Neuronal stem cell (in vitro differentiated cells): ENCODE data around the gene APCDD1.

Experiments used
- DNase-seq: peaks from one replicate; pipeline ENCODE4 v3.0.0-alpha.2; 2013; ENCODE audit warnings: low spot score
- H2AFZ ChIP-seq: one replicate; pipeline ENCODE4 v1.6.1; 2013; ENCODE audit warnings: mild to moderate bottlenecking, low read length, inconsistent platforms
- H2AK5ac ChIP-seq: 2 replicates; pipeline ENCODE4 v1.6.1; 2013; ENCODE audit warnings: low read depth, mild to moderate bottlenecking, inconsistent platforms, low read length, moderate library complexity, mixed read lengths
- H2BK120ac ChIP-seq: 2 replicates; pipeline ENCODE4 v1.6.1; 2013; ENCODE audit warnings: low read depth, mild to moderate bottlenecking, inconsistent platforms, low read length, moderate library complexity, mixed read lengths
- H2BK12ac ChIP-seq: one replicate; pipeline ENCODE4 v1.6.1; 2013; ENCODE audit warnings: low read length, inconsistent platforms
- H2BK15ac ChIP-seq: 2 replicates; pipeline ENCODE4 v1.6.1; 2013; ENCODE audit warnings: mild to moderate bottlenecking, low read length, inconsistent platforms, mixed read lengths
- H2BK5ac ChIP-seq: one replicate; pipeline ENCODE4 v1.6.1; 2013; ENCODE audit warnings: inconsistent platforms, mild to moderate bottlenecking, low read length, moderate library complexity
- H3K14ac ChIP-seq: one replicate; pipeline ENCODE4 v1.6.1; 2013; ENCODE audit warnings: low read length, inconsistent platforms
- H3K18ac ChIP-seq: 2 replicates; pipeline ENCODE4 v1.6.1; 2013; ENCODE audit warnings: low read length, inconsistent platforms
- H3K23ac ChIP-seq: 2 replicates; pipeline ENCODE4 v1.6.1; 2013; ENCODE audit warnings: low read depth, mild to moderate bottlenecking, mixed read lengths, low read length, inconsistent platforms; ENCODE audit not compliant: poor library complexity
- H3K27ac ChIP-seq: replicated peaks from 3 replicates; pipeline ENCODE4 v1.5.1; 2013; ENCODE audit warnings: low read length, inconsistent platforms
- H3K27me3 ChIP-seq, 3 experiments: 2 replicates each; pipeline ENCODE4 v1.6.1; 2013; ENCODE audit warnings: low read length in 3 of 3, mild to moderate bottlenecking in 2 of 3, inconsistent platforms in 1 of 3, low read depth in 1 of 3, mixed read lengths in 1 of 3, moderate library complexity in 1 of 3; ENCODE audit not compliant: control insufficient read depth in 3 of 3, insufficient read depth in 3 of 3
- H3K36me3 ChIP-seq, 2 donors: replicated peaks in 1 of 2; 2 replicates each; pipeline ENCODE4 v1.6.1; 2013; ENCODE audit warnings: low read length in 2 of 2; ENCODE audit not compliant: control insufficient read depth in 2 of 2, insufficient read depth in 2 of 2
- H3K4ac ChIP-seq: 2 replicates; pipeline ENCODE4 v1.6.1; 2013; ENCODE audit warnings: inconsistent platforms, mild to moderate bottlenecking, low read length, moderate library complexity
- H3K4me1 ChIP-seq, 2 donors: 1 replicate in 1 of 2; 2 replicates in 1 of 2; pipeline ENCODE4 v1.6.1; 2013; ENCODE audit warnings: low read length in 2 of 2, low read depth in 1 of 2; ENCODE audit not compliant: control insufficient read depth in 2 of 2, insufficient read depth in 1 of 2
- H3K4me2 ChIP-seq: one replicate; pipeline ENCODE4 v1.6.1; 2013; ENCODE audit warnings: mild to moderate bottlenecking, low read length, inconsistent platforms; ENCODE audit not compliant: insufficient read depth, poor library complexity, severe bottlenecking
- H3K4me3 ChIP-seq, 2 donors: 2 replicates each; pipeline ENCODE4 v1.5.1; 2013; ENCODE audit warnings: low read length in 2 of 2, mild to moderate bottlenecking in 2 of 2, inconsistent platforms in 1 of 2, moderate library complexity in 1 of 2
- H3K79me1 ChIP-seq: one replicate; pipeline ENCODE4 v1.6.1; 2013; ENCODE audit warnings: low read depth, mild to moderate bottlenecking, inconsistent platforms, low read length, moderate library complexity
- H3K9ac ChIP-seq: one replicate; pipeline ENCODE4 v1.6.1; 2013; ENCODE audit warnings: mild to moderate bottlenecking, low read depth, low read length, inconsistent platforms; ENCODE audit not compliant: poor library complexity
- H3K9me3 ChIP-seq, 2 donors: replicated peaks in 1 of 2; 2 replicates each; pipeline versions ENCODE3 to v1.6.1; 2013; ENCODE audit warnings: low read length in 2 of 2, mild to moderate bottlenecking in 2 of 2, inconsistent platforms in 1 of 2, low read depth in 1 of 2, mixed read lengths in 1 of 2, moderate library complexity in 1 of 2; ENCODE audit not compliant: control insufficient read depth in 2 of 2, insufficient read depth in 1 of 2
- H4K8ac ChIP-seq: one replicate; pipeline ENCODE4 v1.6.1; 2013; ENCODE audit warnings: low read depth, mild to moderate bottlenecking, inconsistent platforms, low read length, moderate library complexity
- H4K91ac ChIP-seq: one replicate; pipeline ENCODE4 v1.6.1; 2013; ENCODE audit warnings: low read length, low read depth, mild to moderate bottlenecking, inconsistent platforms; ENCODE audit not compliant: poor library complexity
- WGBS, 2 donors: extraction: QIAGEN DNeasy Blood & Tissue Kit; methylation state at CpG; one replicate each; pipeline ENCODE4 v1.1.7; 2013; ENCODE audit warnings: missing lambda C conversion rate in 2 of 2, mixed read lengths in 1 of 2; ENCODE audit not compliant: insufficient read length in 2 of 2, insufficient replicate concordance in 1 of 2; ENCODE audit errors: extremely low coverage in 2 of 2; 5-methylcytosine and 5-hydroxymethylcytosine counted together

Gene APCDD1

DNA sequence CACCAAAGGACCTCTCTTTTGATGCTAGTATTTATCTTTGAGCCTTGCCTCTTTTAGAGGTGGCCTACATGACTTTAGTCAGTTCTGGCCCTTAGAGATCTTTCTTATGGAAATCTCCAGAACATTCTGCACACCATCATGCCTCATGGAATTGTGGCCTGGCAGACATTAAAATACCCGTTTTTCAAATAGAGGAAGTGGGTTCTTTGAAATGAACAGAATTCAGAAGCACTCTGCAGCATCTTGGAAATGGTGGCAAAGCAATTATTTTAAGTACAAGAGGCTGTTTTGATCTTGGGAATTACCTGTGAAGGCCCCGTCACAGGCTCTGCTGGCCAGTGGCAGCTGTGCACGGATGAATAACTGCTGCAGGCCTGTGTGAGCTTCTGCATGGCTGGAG, 40.7 kb upstream of the APCDD1 start:
- DNase-seq = no peak
- H2BK120ac ChIP-seq = no peak overlapping the region
- no peak overlapping the region for H2AK5ac ChIP-seq
- no peaks in the 10 kb centered on the region for H3K79me1 ChIP-seq
- no peak overlapping the region for H3K23ac ChIP-seq
- H3K4me3 ChIP-seq = no peak overlapping the region
- H4K91ac ChIP-seq = no peak overlapping the region
- no peak overlapping the region for H3K4ac ChIP-seq
- H2AFZ ChIP-seq = no peak overlapping the region
- H3K4me2 ChIP-seq = no peak overlapping the region
- H3K14ac ChIP-seq = no peak overlapping the region
- no peak overlapping the region for H2BK12ac ChIP-seq
- no peaks in the 10 kb centered on the region for H3K27me3 ChIP-seq
- H3K36me3 ChIP-seq = no peaks in the 10 kb centered on the region
- WGBS, 2 donors = no CpG with 5 or more reads among the region's 3 CpGs
- H4K8ac ChIP-seq = no peak overlapping the region
- no peak overlapping the region for H2BK15ac ChIP-seq
- H3K27ac ChIP-seq = no peak overlapping the region
- H3K9me3 ChIP-seq = no peaks in the 10 kb centered on the region
- H3K4me1 ChIP-seq = peaks cover 10 to 26% of the 10 kb centered on the region in 2 donors
- H3K9ac ChIP-seq = no peak overlapping the region
- no peak overlapping the region for H2BK5ac ChIP-seq
- no peak overlapping the region for H3K18ac ChIP-seq

GRCh38 chr18:10414293-10414842, 40.1 kb upstream of the APCDD1 start:
- Histone ChIP-seq H3K79me1 (no peaks in the 10 kb centered on the region), H3K9me3 (peaks cover 0 to 1% of the 10 kb centered on the region in 2 donors), H2BK12ac (no peak overlapping the region), H3K4me2 (no peak overlapping the region), H2BK120ac (no peak overlapping the region), H3K4me3 (no peak overlapping the region), H3K36me3 (no peaks in the 10 kb centered on the region), H4K8ac (no peak overlapping the region), H3K4me1 (peaks cover 10 to 26% of the 10 kb centered on the region in 2 donors), H2AFZ (no peak overlapping the region), H3K9ac (no peak overlapping the region), H2BK5ac (no peak overlapping the region), H2AK5ac (no peak overlapping the region), H3K14ac (no peak overlapping the region), H4K91ac (no peak overlapping the region), H3K18ac (no peak overlapping the region), H2BK15ac (no peak overlapping the region), H3K4ac (no peak overlapping the region), H3K27ac (no peak overlapping the region), H3K23ac (no peak overlapping the region), H3K27me3 (no peaks in the 10 kb centered on the region)
- no CpG with 5 or more reads among the region's 23 CpGs for WGBS, 2 donors
- DNase-seq = no peak

- Histone ChIP-seq H3K4me1 (peaks cover 1 to 11% of the 10 kb centered on the region in 2 donors), H2BK5ac (no peak overlapping the region), H2AK5ac (no peak overlapping the region), H3K23ac (no peak overlapping the region), H3K18ac (no peak overlapping the region), H2BK120ac (no peak overlapping the region), H3K27me3 (no peaks in the 10 kb centered on the region), H4K8ac (no peak overlapping the region), H3K9ac (no peak overlapping the region), H3K9me3 (peaks cover 2 to 13% of the 10 kb centered on the region in 2 donors), H2BK15ac (no peak overlapping the region), H3K4me3 (no peak overlapping the region), H3K4me2 (no peak overlapping the region), H3K79me1 (no peaks in the 10 kb centered on the region), H3K27ac (no peak overlapping the region), H3K36me3 (no peaks in the 10 kb centered on the region), H3K14ac (no peak overlapping the region), H4K91ac (no peak overlapping the region), H2AFZ (peak overlapping the region; percentile 2), H3K4ac (no peak overlapping the region), H2BK12ac (no peak overlapping the region)
- DNase-seq = no peak
- WGBS, 2 donors = no CpG with 5 or more reads among the region's 9 CpGs
Measured at GRCh38 chr18:10416065-10416464, 38.4 kb upstream of the APCDD1 start.

GRCh38 chr18:10417191-10417590, 37.2 kb upstream of the APCDD1 start:
- no peak overlapping the region for H3K27ac ChIP-seq
- no peak overlapping the region for H3K4ac ChIP-seq
- no peak overlapping the region for H4K8ac ChIP-seq
- no peak overlapping the region for H3K14ac ChIP-seq
- no peak overlapping the region for H2BK15ac ChIP-seq
- no peak overlapping the region for H3K4me2 ChIP-seq
- H3K27me3 ChIP-seq = no peaks in the 10 kb centered on the region
- H2BK12ac ChIP-seq = no peak overlapping the region
- no peak overlapping the region for H2AK5ac ChIP-seq
- H3K36me3 ChIP-seq = no peaks in the 10 kb centered on the region
- H3K9me3 ChIP-seq = peaks cover 2 to 13% of the 10 kb centered on the region in 2 donors
- no peak overlapping the region for H4K91ac ChIP-seq
- no peak overlapping the region for H2AFZ ChIP-seq
- DNase-seq = no peak
- no peak overlapping the region for H2BK120ac ChIP-seq
- H3K79me1 ChIP-seq = no peaks in the 10 kb centered on the region
- no peak overlapping the region for H3K4me3 ChIP-seq
- H3K18ac ChIP-seq = no peak overlapping the region
- H3K9ac ChIP-seq = no peak overlapping the region
- no peak overlapping the region for H3K23ac ChIP-seq
- no peak overlapping the region for H2BK5ac ChIP-seq
- H3K4me1 ChIP-seq = peaks cover 0 to 8% of the 10 kb centered on the region in 2 donors
- no CpG with 5 or more reads among the region's 3 CpGs for WGBS, 2 donors
